Measurements from ENCODE around the gene CCDC126. TPM values are rescaled to one million over a fixed set of nuclear protein-coding genes. Genes with fewer than 3 reads are reported as not detected.
"Not testable (repeated sequence)": the region's sequence is repeated elsewhere in the genome, so short reads cannot be mapped to it uniquely, and the experiment has no call there.

CCDC126 gene, protein sequence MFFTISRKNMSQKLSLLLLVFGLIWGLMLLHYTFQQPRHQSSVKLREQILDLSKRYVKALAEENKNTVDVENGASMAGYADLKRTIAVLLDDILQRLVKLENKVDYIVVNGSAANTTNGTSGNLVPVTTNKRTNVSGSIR
- 6.1 TPM for polyA plus RNA-seq (ENCODE audit: insufficient read length)

DNA sequence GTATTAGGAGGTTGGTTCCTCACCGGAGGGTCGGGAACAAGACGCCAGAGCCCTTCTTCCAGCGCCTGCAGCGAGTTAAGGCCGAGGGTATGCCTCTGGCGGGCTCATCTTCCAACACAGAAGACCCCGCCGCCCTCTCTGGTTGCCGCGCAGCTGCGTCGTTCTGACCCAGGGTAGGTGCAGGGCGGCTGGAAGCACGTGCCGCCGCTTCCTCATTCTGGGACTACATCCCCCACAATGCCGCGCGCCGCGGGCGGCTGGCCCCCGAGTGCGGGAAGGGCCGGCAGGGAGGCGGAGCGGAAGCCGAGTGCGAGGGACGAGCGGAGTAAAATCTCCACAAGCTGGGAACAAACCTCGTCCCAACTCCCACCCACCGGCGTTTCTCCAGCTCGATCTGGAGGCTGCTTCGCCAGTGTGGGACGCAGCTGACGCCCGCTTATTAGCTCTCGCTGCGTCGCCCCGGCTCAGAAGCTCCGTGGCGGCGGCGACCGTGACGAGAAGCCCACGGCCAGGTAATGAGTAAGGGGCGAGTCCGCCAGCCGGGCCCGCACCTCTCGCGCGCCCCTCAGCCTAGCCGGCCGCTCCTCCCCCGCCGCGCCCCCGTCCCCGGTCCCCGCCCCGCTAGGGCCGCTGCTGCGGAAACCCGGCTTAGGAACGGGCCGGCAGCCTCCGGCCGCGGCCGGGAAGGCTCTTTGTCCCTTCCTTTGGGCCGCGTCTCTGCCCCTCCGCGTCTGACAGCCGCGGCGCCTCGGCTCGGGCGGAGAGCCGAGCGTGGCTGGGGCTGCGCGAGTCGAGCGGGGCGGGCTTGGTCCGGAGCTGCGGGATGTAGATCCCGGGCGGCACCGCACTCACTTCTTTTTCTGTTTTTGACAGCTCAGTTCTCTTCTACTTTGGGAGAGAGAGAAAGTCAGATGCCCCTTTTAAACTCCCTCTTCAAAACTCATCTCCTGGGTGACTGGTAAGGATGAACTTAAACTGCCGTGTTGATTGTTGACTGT is at the start of gene CCDC126:
Gene CCDC126, plus strand, starts transcription at position 289 of the 998 bp plus-strand sequence. CDS start 13,934 bp downstream, outside the sequence.
- DNase-seq (ENCODE audit: low read depth), result peak; percentile 83

DNA sequence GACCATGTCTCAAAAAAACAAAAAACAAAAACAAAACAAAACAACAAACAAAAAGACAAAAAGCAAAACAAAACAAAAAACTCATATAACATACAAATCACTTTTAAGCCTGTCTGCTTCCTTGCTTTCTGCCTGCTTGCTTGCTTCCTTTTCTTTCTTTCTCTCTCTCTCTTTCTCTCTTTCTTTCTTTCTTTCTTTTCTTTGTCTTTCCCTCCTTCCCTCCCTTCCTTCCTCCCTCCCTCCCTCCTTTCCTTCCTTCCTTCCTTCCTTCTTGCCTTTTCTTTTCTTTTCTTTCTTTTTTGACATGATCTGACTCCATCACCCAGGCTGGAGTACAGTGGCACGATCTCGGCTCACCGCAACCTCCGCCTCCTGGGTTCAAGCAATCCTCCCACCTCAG is 49.5 kb upstream of the CCDC126 start:
- no peak for DNase-seq (ENCODE audit: low read depth)

DNA sequence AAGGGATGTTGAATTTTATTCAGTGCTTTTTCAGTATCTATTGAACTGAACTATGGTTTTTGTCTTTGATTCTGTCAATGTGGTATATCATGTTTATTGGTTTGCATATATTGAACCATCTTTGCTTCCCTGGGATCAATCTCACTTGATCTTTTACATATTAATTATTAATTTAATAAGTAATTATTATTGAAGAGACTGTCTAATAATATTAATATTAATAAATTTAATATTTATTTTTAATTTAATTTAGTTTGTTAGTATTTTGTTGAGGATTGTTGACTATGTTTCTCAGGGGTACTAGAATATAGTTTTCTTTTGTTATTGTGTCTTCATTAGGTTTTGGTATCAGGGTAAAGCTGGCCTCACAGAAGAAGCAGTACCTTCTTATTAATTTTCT is 38.9 kb upstream of the CCDC126 start:
- DNase-seq (ENCODE audit: low read depth), result no peak

DNA sequence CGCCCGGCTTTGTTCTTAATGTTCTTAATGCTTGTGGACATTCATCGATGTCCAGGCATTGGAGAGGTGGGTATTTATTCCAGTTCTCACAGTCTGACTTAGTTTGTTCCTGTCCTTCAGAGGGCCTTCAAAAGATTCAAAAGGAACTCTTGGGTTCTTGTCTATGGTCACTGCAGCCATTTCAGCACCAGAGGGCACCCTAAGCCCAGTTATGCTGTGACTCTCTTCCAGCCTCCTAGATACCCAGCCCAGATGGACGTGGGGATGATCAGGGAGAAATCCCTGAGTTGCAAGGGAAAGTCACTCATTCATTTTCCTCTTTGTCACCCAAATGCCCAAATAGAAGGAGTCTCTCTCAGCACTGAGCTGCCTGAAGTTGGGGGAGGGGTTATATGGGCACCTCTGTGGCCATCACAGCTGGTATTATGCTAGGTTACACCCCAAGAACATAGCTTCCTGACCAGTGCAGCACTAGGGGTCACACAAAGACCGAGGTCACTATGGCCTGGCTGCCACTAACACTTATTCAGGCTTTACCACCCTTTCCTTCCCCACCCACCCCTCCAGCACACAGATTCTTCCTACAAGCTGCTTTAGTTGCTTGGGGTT is 26.5 kb upstream of the CCDC126 start:
- peak; percentile 40 for DNase-seq (ENCODE audit: low read depth)

DNA sequence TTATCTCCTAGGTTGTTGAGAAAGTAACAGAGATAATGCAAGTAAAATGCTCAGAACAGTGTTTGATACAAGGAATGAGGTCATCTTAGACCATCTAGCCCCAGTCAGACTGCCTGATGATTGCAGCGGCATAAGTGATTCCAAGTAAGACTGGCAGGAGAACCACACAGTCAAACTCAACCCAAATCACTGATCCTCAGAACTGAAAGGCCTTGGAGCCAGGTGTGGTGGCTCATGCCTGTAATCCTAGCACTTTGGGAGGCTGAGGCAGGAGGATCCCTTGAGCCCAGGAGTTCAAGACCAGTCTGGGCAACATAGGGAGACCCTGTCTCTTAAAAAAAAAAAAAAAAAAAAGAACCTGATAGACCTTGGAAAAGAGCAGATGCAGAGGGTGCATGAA is 15.2 kb upstream of the CCDC126 start:
- not testable (repeated sequence) for DNase-seq (ENCODE audit: low read depth)

DNA sequence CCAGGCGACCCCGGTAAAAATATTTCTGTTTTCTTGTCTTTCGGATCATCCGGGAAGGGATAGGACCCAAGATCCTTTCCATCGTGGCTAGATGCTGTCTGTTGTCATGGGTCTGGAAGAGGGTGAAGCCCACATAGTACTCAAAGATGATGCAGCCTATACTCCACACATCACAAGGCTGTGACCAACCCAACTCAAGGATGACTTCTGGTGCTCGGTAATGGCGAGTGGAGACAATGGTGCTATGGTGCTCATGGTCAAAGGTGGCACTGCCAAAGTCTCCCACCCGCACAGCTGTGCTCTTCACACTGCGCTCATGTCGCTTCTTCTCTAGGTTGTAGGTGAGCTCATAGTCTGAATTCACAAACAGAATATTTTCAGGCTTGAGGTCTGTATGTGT is 11.9 kb upstream of the CCDC126 start:
- not testable (repeated sequence) for DNase-seq (ENCODE audit: low read depth)

DNA sequence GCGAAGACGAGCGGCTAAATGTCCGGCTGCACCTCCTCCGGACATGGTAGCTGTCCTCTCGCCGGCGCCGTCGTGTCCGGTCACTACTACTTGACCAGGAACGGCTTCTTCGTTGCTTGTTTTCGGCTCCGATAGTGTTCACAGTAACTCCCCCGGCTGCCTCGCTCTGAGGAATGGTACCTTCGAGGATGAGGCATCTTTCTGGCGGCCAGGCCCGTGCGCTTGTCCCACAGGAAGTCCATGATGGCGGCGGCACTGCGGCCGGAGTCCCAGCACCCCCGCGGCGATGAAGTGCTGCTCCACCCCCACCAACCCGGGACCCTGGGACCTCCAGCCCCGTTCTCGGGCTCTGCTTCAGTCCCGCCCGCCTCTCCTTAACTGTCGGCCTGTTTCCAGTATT is 11.0 kb upstream of the CCDC126 start:
- DNase-seq (ENCODE audit: low read depth), result no peak

DNA sequence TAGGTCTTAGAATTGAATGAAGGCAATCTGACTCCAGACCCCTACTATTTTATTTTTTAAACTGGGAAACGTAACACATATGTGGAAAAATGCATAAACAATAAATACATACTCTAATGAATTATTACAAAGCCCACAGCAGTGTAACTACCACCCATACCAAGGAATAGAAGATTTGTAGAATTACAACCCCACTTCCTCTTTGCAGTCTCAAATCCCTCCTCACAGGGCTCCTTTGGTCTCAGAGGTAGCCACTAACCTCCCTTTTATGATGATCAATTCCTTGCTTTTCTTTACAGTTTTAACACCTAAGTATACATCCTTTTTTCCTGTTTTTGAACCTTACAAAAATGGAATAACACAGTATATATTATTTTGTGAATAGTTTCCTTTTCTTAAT is 6.7 kb upstream of the CCDC126 start:
- no peak for DNase-seq (ENCODE audit: low read depth)

DNA sequence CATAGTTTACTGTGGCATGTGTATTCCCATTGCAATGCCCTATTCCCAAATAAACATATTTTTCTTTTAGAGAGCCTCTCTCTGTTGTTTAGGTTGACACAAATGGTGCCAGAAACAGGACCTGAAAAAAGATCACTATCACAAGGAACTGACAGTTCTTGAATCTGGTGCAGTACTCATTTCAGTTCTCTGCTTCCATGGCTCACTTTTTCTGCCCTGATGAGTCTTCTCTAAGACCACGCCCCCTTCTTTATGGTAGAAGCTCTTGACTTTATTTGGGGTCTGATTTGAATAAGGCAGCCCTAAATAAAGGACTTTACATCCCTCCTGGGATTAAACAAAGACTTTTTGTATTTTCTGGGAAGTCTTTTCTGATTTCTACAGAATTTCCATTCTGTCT is 3.5 kb upstream of the CCDC126 start:
- no peak for DNase-seq (ENCODE audit: low read depth)

DNA sequence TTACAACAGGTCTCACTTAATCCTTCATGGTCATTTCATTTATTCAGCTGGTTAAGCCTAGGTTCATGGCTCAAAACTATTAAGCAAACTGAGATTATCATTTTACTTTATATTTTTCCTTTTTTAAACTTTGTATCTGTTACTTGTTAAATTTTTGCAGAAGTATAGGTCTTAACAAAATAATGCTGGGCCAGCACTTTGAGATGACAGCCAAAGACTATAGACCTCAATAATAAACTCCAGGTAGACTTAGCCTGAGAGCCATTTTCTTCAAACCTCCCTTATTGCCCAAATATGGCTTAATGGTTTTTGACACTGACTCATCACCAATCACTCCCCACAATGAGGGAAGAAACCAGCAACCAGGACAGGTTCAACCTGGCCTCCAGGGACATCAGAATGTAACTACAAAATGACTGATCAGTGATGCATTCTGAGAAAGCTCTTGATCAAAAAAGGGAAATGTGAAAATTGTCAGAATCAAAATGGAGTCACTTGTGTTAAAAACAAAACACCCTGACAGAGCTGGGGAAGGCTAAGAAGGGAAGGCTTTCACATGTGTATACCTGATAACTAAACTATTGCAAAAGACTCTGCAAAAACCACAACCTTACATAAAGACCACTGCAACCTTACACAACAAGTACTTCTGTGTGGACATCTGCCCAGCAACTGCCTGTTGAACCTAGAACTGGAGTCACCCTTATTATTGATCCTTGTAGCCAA is 2.1 kb upstream of the CCDC126 start:
- DNase-seq (ENCODE audit: low read depth), result no peak

DNA sequence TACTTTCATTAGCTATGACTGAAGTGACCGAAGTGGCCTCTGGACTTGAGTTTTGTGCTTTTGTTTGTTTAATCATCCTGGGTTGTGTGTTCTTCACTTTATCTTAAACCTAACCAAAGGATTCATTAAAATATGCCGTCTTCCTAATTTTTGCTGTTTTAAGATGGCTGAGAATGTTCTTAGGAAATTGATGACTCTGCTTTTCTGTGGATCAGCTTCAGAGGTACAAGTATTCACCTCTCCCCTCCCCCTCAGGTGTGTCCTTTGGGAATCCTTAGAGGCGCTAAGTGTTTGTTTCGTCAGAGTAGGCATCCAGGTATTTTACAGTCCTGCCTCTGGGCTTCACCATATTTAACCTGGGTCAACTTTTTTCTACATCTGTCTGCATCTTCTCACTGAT is 1.1 kb downstream of the CCDC126 start:
- DNase-seq (ENCODE audit: low read depth), result no peak

DNA sequence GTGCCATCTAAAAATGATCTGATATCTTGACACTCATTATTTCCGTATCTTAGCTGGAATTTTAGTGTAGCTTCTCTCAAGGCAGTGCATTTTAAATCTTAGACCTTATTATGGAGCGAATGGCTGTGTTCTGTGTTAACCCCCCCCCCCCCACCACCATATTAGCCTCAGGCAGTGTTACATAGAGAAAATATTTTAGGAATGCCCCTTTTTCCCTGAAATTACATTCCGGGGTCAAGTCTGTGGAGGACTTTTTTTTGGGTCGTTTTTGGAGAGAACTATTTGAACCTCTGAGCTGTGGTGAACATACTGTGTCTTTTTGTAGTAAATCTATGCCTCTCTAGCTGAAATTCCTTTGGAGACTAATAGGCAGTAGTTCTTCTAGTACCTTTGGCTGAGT is 3.1 kb downstream of the CCDC126 start:
- no peak for DNase-seq (ENCODE audit: low read depth)

DNA sequence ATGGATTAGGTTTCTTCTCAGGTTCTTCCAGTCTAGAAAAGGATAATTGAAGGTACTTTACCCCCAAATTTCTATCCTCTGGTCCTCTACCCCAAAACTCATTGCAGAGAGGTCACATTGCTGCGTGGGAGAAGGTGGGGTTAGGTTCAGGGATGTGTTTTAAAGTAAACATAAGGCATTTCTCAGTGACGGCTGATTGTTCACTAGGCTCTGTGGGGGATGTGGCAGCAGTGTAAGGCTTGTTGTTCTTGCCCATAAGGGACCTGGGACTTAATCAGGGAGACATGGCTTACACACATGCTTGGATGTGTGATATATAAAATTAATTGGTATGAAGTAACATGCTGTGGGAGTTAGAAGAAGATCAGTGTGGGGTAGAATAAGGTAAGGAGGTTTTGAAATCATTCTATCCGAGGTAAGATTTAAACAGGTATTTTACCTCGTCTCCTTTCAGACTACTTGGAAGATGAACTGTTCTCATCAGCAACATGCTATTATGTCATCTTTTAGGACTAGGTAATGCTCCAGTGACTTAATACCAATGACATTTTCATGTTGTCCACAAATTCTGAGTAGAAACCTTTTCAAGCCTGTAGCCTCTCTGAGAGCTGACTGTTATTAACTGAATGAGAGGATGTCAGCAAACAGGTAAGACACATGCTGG is 6.6 kb downstream of the CCDC126 start:
- no peak for DNase-seq (ENCODE audit: low read depth)

DNA sequence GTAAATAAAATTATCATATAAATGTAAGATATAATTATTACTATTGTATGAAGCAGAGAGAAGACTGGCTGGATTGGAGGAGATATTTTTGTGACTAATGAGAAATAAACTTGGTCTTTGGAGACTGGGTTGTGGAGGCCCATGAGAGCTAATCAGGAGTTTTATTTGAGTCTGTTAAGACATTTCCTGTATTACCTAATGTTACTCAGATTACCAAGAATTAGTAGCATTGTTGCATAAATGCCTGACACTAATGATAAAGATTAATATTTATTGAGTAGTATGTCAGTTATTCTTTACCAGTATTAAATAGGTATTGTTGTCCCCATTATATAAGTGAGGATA is 7.1 kb downstream of the CCDC126 start:
- DNase-seq (ENCODE audit: low read depth), result no peak

DNA sequence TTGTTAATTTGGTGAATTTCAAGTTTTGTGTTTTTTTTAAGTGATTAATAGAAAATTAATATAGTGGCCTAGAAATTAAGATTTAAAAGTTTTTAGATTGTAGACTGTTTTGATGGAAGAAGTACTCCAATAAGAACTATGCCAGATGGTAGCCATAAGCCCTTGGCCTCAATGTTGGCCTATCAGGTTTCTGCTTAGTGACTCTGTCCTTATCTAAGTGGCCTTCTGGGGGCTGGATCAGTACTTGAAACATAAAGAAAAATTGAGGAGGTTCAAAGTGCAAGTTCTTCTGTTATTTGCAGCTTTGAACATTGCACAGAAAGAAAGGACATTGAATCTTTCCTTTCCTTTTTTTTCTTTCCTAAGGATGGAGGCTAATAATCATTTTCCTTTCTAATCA is 9.9 kb downstream of the CCDC126 start:
- DNase-seq (ENCODE audit: low read depth), result no peak

DNA sequence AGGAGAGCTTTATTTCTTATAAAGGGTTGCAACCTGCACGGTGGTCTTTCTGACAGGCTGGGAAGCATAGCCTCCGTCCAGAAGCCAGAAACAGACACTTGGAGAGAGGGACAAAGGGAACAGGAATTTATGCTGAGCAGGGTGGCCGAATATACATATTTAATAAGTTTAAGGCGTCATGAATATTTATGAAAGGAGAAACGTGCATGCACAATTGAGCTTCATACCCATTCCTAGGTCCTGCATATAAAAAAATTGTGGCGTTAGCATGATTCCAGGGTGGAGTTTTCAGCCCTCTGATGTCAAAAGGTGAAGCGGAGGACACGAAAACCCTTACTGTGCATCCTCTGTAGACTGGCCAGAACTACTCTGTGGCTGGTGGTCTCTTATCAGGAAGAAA is 10.7 kb downstream of the CCDC126 start:
- DNase-seq (ENCODE audit: low read depth), result no peak

DNA sequence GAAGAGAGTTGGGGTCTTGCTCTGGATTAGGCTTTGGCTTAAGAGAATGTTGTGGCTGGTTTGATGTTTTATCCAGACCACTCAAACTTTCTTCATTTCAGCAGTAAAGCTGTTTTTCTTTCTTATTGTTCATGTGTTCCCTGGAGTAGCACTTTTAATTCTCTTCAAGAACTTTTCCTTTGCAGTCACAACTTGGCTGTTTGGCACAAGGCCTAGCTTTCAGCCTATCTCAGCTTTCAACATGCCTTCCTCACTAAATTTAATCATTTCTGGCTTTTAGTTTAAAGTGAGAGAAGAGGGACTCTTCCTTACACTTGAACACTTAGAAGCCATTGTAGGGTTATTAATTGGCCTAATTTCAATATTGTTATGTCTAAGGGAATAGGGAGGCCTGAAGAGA is 18.1 kb downstream of the CCDC126 start:
- DNase-seq (ENCODE audit: low read depth), result no peak

DNA sequence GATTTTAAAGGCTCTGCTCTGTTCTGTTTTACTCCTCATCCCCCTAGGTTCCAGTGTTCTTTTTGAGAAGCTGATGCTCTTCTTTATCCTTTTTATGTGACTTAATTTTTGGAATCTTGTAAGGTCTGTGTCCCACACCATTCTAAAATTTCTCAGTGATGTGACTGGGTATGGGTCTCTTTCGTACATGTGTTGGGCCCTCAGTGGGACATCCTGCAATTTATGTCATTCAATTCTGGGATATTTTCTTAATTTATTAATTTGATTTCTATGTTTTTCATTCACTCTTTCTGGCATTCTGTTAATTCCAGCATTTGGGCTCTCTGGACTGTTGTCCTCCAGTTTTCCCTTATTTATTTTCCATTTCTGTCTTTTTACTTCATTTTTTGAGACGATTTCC is 19.4 kb downstream of the CCDC126 start:
- no peak for DNase-seq (ENCODE audit: low read depth)

DNA sequence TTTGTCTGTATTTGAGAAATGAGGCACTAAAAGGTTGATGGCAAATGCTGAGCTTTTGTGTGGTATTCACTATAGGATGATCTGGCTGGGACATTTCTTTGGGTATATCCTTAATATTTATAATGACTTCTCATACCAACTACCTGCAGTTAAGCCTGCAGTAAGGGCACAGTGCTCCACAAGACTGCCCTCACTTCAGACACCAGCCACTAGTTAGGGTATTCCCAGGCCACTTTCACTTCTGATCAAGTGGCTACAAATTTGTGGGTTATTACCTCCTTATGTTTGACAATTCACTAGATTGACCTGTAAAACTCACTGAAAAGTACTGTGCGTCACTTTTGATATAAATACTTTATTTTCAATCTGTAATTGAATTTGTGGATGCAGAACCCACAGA is 20.3 kb downstream of the CCDC126 start:
- no peak for DNase-seq (ENCODE audit: low read depth)

DNA sequence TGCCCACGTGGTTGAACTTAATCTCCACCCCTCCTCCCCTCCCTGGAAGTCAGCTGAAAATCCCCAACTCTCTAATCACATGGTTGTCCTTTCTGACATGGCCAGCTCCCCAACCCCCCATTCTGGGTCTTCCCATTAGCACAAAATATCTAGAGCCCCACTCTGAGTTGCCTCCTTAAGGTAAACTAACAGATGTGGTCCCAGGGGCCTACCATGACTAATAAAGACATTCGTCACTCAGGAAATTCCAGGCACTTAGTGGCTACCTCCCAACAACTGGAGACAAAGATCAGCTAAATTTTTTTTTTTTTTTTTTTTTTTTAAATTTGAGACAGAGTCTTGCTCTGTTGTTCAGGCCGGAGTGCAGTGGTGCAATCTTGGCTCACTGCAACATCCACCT is 21.1 kb downstream of the CCDC126 start:
- DNase-seq (ENCODE audit: low read depth), result no peak

DNA sequence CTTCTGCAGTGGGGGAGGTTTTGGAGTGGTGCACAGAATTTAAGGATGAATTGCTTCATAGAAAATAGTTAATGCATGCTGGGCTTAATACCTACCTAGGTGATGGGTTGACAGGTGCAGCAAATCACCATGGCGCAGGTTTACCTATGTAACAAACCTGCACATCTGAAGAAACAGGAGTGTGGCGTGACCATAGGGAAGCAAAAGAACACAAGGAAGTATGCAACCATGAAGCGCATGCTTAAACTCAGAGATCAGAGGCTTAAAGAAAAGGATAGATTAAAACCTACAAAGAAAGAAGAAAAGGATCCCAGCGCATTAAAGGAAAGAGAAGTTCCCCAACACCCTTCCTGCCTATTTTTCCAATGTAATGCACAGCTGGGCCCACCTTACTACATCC is 22.0 kb downstream of the CCDC126 start:
- no peak for DNase-seq (ENCODE audit: low read depth)

DNA sequence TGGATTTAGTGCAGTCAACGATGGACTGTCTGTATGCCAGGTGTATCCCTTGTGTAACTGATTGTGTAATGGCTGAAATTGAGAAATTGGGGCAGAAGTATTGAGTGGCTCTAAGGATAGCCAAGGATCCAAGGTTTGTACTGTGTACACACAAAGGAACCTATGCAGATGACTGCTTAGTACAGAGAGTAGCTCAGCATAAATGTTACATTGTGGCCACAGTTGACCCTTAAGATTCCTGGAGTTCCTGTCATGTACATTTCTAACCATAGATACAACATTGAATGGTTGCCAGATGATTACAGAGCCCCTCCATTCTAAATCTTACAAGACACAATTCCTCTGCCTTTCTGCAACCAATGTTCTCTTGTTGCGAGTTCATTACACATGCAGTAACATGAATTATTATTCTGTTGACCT is 25.3 kb downstream of the CCDC126 start:
- DNase-seq (ENCODE audit: low read depth), result no peak

Measured in forelimb muscle (tissue), 1 donor.